22Rv1 (cell line): ENCODE data around the gene GPC6.

Source experiments
- CTCF ChIP-seq: fragments of 450-650 bp; IDR thresholded peaks from 2 replicates; pipeline ENCODE4 v1.5.1; 2017; ENCODE audit warnings: mild to moderate bottlenecking
- ZFX ChIP-seq: fragments of 450-650 bp; IDR thresholded peaks from 2 replicates; pipeline ENCODE4 v1.6.1; 2017; ENCODE audit warnings: antibody characterized with exemption, borderline replicate concordance

GRCh38 chr13:94333131-94333820 lies 1106.7 kb downstream of the GPC6 start:
- TF ChIP-seq CTCF: no peak
- no peak for TF ChIP-seq ZFX
